SU-DHL-6 (cell line): ENCODE results near the gene CELSR3.

ENCODE experiments used
- H2AFZ ChIP-seq: fragments of 200-600 bp; sonication (generic); 2 replicates; pipeline ENCODE4 v1.6.1; 2014; ENCODE audit warnings: low read depth, mild to moderate bottlenecking, moderate library complexity, mixed read lengths, antibody characterized with exemption, low read length; ENCODE audit not compliant: severe bottlenecking
- H3F3A ChIP-seq: fragments of 200-600 bp; shearing (Covaris generic); 2 replicates; pipeline ENCODE4 v1.6.0; 2016; ENCODE audit warnings: antibody characterized with exemption, mild to moderate bottlenecking; ENCODE audit not compliant: insufficient read depth
- H3K27ac ChIP-seq: fragments of 200-600 bp; sonication (generic); 2 replicates; pipeline ENCODE4 v1.5.1; 2016; ENCODE audit warnings: low read depth, mild to moderate bottlenecking, low read length, moderate library complexity, mixed read lengths
- H3K27me3 ChIP-seq: fragments of 200-600 bp; sonication (generic), shearing (Covaris generic); 2 replicates; pipeline ENCODE4 v1.6.0; 2014; ENCODE audit warnings: mild to moderate bottlenecking, low read length
- H3K36me3 ChIP-seq: fragments of 200-600 bp; sonication (generic); 2 replicates; pipeline ENCODE4 v1.6.1; 2014; ENCODE audit warnings: mild to moderate bottlenecking, low read length, mixed read lengths
- H3K4me2 ChIP-seq: fragments of 300-600, 200-600 bp; shearing (Covaris generic), sonication (generic); 2 replicates; pipeline ENCODE4 v1.6.0; 2014; ENCODE audit warnings: low read length, low read depth, mild to moderate bottlenecking; ENCODE audit not compliant: poor library complexity, severe bottlenecking
- H3K4me3 ChIP-seq: fragments of 200-600 bp; sonication (generic); 2 replicates; pipeline ENCODE4 v1.5.1; 2014; ENCODE audit warnings: antibody characterized with exemption, low read length, mild to moderate bottlenecking, mixed read lengths; ENCODE audit not compliant: insufficient read depth, poor library complexity, severe bottlenecking
- H3K79me2 ChIP-seq: fragments of 200-600 bp; sonication (generic); 2 replicates; pipeline ENCODE4 v1.6.1; 2014; ENCODE audit warnings: mild to moderate bottlenecking, low read length, moderate library complexity; ENCODE audit not compliant: insufficient read depth
- H3K9ac ChIP-seq: fragments of 200-600 bp; sonication (generic); 2 replicates; pipeline ENCODE4 v1.7.0; 2014; ENCODE audit warnings: mild to moderate bottlenecking, low read length
- H3K9me2 ChIP-seq: fragments of 200-600 bp; sonication (generic); replicated peaks from 2 replicates; pipeline ENCODE4 v1.6.1; 2014; ENCODE audit warnings: low read length; ENCODE audit not compliant: insufficient read depth
- H3K9me3 ChIP-seq: fragments of 200-600 bp; sonication (generic); 2 replicates; pipeline ENCODE4 v1.6.1; 2014; ENCODE audit warnings: low read length, mixed read lengths; ENCODE audit not compliant: insufficient read depth
- H4K20me1 ChIP-seq: fragments of 200-600 bp; sonication (generic); 2 replicates; pipeline ENCODE4 v1.6.1; 2014; ENCODE audit warnings: low read depth, mild to moderate bottlenecking, antibody characterized with exemption, low read length, moderate library complexity, mixed read lengths
- EZH2phosphoT487 ChIP-seq: fragments of 200-600 bp; sonication (generic), shearing (Covaris generic); conservative IDR thresholded peaks from 2 replicates; pipeline ENCODE4 v1.6.1; 2018; ENCODE audit warnings: mild to moderate bottlenecking, antibody characterized with exemption, low read length, moderate library complexity, mixed read lengths
- TF ChIP-seq, protein P1 (sequence below): fragments of 200-600 bp; sonication (generic); IDR thresholded peaks from one replicate; pipeline ENCODE4 v1.5.1; 2017; ENCODE audit warnings: antibody characterized with exemption, mild to moderate bottlenecking, low read length, moderate library complexity; ENCODE audit not compliant: insufficient read depth, poor library complexity, severe bottlenecking

CELSR3 gene

DNA sequence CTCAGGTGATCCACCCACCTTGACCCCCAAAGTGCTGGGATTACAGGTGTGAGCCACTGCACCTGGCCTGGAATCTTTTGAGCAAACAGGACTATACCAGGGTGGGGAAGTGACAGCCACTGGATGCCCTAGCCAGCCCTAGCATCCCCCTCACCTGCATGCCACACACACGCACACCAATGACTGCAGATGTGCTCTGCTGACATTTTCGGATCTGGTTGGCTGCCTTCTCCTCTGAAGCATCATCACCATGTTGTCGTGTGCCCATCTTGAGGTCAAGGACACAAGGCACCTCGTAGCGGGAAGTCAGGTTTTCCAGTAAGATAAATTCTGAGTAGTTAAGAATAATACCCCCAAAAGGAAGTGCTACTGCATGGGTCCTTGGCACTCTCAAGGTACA lies 26.7 kb upstream of the CELSR3 start:
- H4K20me1 ChIP-seq, result 0 out of 2 replicates have a peak, but pooled peaks cover 3% of the 10 kb centered on the region
- no peak overlapping the region for H3K4me2 ChIP-seq
- no peaks in the 10 kb centered on the region for H3K27me3 ChIP-seq
- no peak overlapping the region for H3K27ac ChIP-seq
- peaks cover 26% of the 10 kb centered on the region for H3F3A ChIP-seq
- no peak overlapping the region for H2AFZ ChIP-seq
- H3K36me3 ChIP-seq, result peaks cover 19% of the 10 kb centered on the region; the same call in 1 of the 2 replicates
- TF ChIP-seq EZH2phosphoT487, result no peak
- TF ChIP-seq, protein P1, sequence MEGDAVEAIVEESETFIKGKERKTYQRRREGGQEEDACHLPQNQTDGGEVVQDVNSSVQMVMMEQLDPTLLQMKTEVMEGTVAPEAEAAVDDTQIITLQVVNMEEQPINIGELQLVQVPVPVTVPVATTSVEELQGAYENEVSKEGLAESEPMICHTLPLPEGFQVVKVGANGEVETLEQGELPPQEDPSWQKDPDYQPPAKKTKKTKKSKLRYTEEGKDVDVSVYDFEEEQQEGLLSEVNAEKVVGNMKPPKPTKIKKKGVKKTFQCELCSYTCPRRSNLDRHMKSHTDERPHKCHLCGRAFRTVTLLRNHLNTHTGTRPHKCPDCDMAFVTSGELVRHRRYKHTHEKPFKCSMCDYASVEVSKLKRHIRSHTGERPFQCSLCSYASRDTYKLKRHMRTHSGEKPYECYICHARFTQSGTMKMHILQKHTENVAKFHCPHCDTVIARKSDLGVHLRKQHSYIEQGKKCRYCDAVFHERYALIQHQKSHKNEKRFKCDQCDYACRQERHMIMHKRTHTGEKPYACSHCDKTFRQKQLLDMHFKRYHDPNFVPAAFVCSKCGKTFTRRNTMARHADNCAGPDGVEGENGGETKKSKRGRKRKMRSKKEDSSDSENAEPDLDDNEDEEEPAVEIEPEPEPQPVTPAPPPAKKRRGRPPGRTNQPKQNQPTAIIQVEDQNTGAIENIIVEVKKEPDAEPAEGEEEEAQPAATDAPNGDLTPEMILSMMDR, result no peak
- H3K9me3 ChIP-seq, result no peaks in the 10 kb centered on the region
- peaks cover 9% of the 10 kb centered on the region for H3K79me2 ChIP-seq
- H3K9ac ChIP-seq, result no peak overlapping the region
- no peaks in the 10 kb centered on the region for H3K9me2 ChIP-seq
- no peak overlapping the region for H3K4me3 ChIP-seq

DNA sequence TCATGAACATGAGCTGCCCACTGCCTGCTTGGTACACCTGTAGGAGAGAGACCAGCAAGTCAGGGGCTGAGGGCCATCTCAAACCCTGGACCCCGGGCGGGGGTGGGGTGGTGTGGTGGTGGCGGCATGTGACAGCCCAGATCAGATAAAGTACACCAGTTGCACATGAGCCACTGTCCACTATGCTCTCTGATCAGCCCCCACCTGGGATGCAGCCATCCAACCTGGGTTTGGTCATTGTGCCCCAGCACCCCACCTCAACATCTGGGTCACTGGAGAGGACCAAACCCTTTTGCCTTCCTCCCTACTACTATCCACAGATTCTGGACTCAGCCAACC lies 26.0 kb upstream of the CELSR3 start:
- H3K27ac ChIP-seq, result no peak overlapping the region
- H4K20me1 ChIP-seq, result 0 out of 2 replicates have a peak, but pooled peaks cover 3% of the 10 kb centered on the region
- H3K9me3 ChIP-seq, result no peaks in the 10 kb centered on the region
- peaks cover 15% of the 10 kb centered on the region; the same call in 1 of the 2 replicates for H3K36me3 ChIP-seq
- no peak overlapping the region for H2AFZ ChIP-seq
- H3K4me2 ChIP-seq, result no peak overlapping the region
- H3K9ac ChIP-seq, result no peak overlapping the region
- H3K79me2 ChIP-seq, result peaks cover 16% of the 10 kb centered on the region
- no peaks in the 10 kb centered on the region for H3K27me3 ChIP-seq
- no peak for TF ChIP-seq EZH2phosphoT487
- TF ChIP-seq, protein P1, result no peak
- no peak overlapping the region for H3K4me3 ChIP-seq
- peaks cover 26% of the 10 kb centered on the region for H3F3A ChIP-seq
- H3K9me2 ChIP-seq, result no peaks in the 10 kb centered on the region

DNA sequence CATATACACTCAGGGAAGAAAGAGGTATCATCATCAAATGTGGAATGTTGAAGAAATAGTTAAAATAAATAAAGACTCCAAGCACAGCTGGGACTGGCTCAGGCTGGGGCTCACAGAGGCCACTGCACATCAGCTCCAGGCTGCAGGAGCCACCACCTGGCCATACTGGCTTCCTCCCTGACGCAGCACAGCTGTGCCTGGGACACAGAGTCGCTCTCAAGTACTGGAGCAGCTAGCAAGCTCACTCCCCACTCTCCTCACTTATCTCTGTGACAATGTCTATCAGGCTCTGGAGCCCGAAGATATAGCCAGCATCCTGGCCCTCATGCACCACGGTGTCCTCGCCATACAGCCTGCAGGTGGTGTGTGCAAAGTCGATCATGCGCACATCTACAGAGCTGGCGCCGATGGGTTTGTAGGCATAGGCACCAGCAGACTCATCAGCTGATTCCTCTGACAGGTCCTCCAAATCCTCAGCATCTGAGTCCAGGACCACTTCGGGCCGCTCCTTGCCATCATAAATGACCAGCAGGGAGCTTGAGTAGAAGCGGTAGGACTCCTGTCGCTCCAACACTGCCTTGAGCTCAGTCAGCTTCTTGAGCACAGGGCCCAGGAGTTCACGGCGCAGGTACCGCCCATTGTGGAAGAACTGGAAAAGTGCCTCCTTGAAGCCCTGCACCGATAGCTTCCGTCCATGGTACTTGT lies 25.5 kb upstream of the CELSR3 start:
- Histone ChIP-seq H2AFZ (no peak overlapping the region), H3K9me3 (no peaks in the 10 kb centered on the region), H3K9me2 (no peaks in the 10 kb centered on the region), H3K27me3 (no peaks in the 10 kb centered on the region), H3F3A (peaks cover 26% of the 10 kb centered on the region), H3K4me2 (no peak overlapping the region), H3K9ac (no peak overlapping the region), H3K79me2 (peaks cover 21% of the 10 kb centered on the region), H4K20me1 (0 out of 2 replicates have a peak, but pooled peaks cover 3% of the 10 kb centered on the region), H3K27ac (no peak overlapping the region), H3K36me3 (peaks cover 10% of the 10 kb centered on the region; the same call in 1 of the 2 replicates), H3K4me3 (no peak overlapping the region)
- TF ChIP-seq EZH2phosphoT487, result no peak
- TF ChIP-seq, protein P1, result no peak
